Right forelimb (tissue), 1 donor: Measurements from ENCODE around the gene EOGT.

ENCODE experiments used
- DNase-seq: peaks from one replicate; pipeline ENCODE4 v3.0.0-alpha.2; 2018

EOGT gene

GRCh38 chr3:68953816-68954444, 59.6 kb downstream of the EOGT start:
- DNase-seq, result no peak

GRCh38 chr3:68945225-68945624, 68.3 kb downstream of the EOGT start:
- DNase-seq, result no peak

GRCh38 chr3:68943753-68944500, 69.6 kb downstream of the EOGT start:
- no peak for DNase-seq

- no peak for DNase-seq
Measured at GRCh38 chr3:68941055-68941454, 72.4 kb downstream of the EOGT start.

GRCh38 chr3:68936856-68937255, 76.6 kb downstream of the EOGT start:
- DNase-seq, result no peak

GRCh38 chr3:68935778-68936177, 77.7 kb downstream of the EOGT start:
- DNase-seq, result no peak

GRCh38 chr3:68931406-68932149, 81.9 kb downstream of the EOGT start:
- no peak for DNase-seq
